SK-N-SH (cell line): ENCODE measurements around the gene MB21D2. TPM values are rescaled to one million over a fixed set of nuclear protein-coding genes. Genes with fewer than 3 reads are reported as not detected.

Experiments used
- CTCF ChIA-PET: fragments of 300-600, 350-600 bp; formaldehyde crosslinking; extraction: SDS; loops from one replicate; lab custom pipeline; 2021; lab: Yijun Ruan, JAX
- POLR2A ChIA-PET: fragments of 350-600 bp; sonication (Branson Sonifier 250); formaldehyde crosslinking; extraction: SDS; loops from one replicate; lab custom pipeline; 2020; ENCODE audit warnings: antibody characterized with exemption, inconsistent platforms; lab: Yijun Ruan, JAX
- DNase-seq: peaks from one replicate; pipeline ENCODE4 v3.0.0; 2012
- H2AFZ ChIP-seq: fragments of 200-600 bp; sonication (generic); 2 replicates; pipeline ENCODE4 v1.8.1; 2016; ENCODE audit warnings: antibody characterized with exemption, mild to moderate bottlenecking, low read depth
- H3F3A ChIP-seq: fragments of 200-600 bp; sonication (generic); replicated peaks from 2 replicates; pipeline ENCODE3; 2016; ENCODE audit warnings: antibody characterized with exemption, mild to moderate bottlenecking; ENCODE audit not compliant: insufficient read depth
- H3K27ac ChIP-seq, 2 experiments: fragments of 200-500 bp in 1 of 2; fragments of 200-600 bp in 1 of 2; sonication (Bioruptor generic) in 1 of 2; sonication (generic), shearing (Covaris generic) in 1 of 2; 2 replicates each; pipeline versions ENCODE4 v1.5.1 to v1.6.1; 2014 to 2016; ENCODE audit warnings: low read depth in 2 of 2, inconsistent platforms in 1 of 2, low read length in 1 of 2, mild to moderate bottlenecking in 1 of 2, mixed read lengths in 1 of 2
- H3K27me3 ChIP-seq: fragments of 200-600 bp; sonication (generic), shearing (Covaris generic); 2 replicates; pipeline ENCODE4 v1.6.1; 2016; ENCODE audit warnings: mixed run types; ENCODE audit not compliant: insufficient read depth
- H3K36me3 ChIP-seq, 2 experiments: fragments of 200-500 bp in 1 of 2; fragments of 200-600 bp in 1 of 2; sonication (Bioruptor generic) in 1 of 2; sonication (generic) in 1 of 2; replicated peaks in 1 of 2; 2 replicates each; pipeline versions ENCODE3 to v1.5.1; 2014 to 2016; ENCODE audit warnings: low read length in 1 of 2, mild to moderate bottlenecking in 1 of 2; ENCODE audit not compliant: insufficient read depth in 2 of 2, control insufficient read depth in 1 of 2
- H3K4me1 ChIP-seq, 2 experiments: fragments of 200-500 bp in 1 of 2; fragments of 200-600 bp in 1 of 2; sonication (Bioruptor generic) in 1 of 2; sonication (generic), shearing (Covaris generic) in 1 of 2; 2 replicates each; pipeline versions ENCODE4 v1.5.1 to v1.6.1; 2014 to 2016; ENCODE audit warnings: low read depth in 1 of 2, low read length in 1 of 2, mixed run types in 1 of 2; ENCODE audit not compliant: insufficient read depth in 2 of 2, control insufficient read depth in 1 of 2
- H3K4me2 ChIP-seq: fragments of 200-600 bp; sonication (generic), shearing (Covaris generic); 2 replicates; pipeline ENCODE4 v1.6.1; 2017; ENCODE audit warnings: mixed run types
- H3K4me3 ChIP-seq, 2 experiments: fragments of 200-500 bp in 1 of 2; fragments of 200-600 bp in 1 of 2; sonication (Bioruptor generic) in 1 of 2; sonication (generic), shearing (Covaris generic) in 1 of 2; 2 replicates each; pipeline versions ENCODE4 v1.5.1 to v1.8.1; 2014 to 2016; ENCODE audit warnings: low read depth in 2 of 2, inconsistent platforms in 1 of 2, low read length in 1 of 2, mild to moderate bottlenecking in 1 of 2, mixed read lengths in 1 of 2, moderate library complexity in 1 of 2
- H3K79me2 ChIP-seq: fragments of 200-600 bp; sonication (generic); 2 replicates; pipeline ENCODE4 v1.8.1; 2017; ENCODE audit warnings: mild to moderate bottlenecking; ENCODE audit not compliant: insufficient read depth
- H3K9ac ChIP-seq: fragments of 200-600 bp; sonication (generic); 2 replicates; pipeline ENCODE4 v1.6.1; 2017; ENCODE audit warnings: mixed run types
- H3K9me2 ChIP-seq: fragments of 200-600 bp; sonication (generic); 2 replicates; pipeline ENCODE4 v1.6.1; 2017; ENCODE audit warnings: mixed run types
- H3K9me3 ChIP-seq: fragments of 200-600 bp; sonication (generic); 2 replicates; pipeline ENCODE4 v1.6.1; 2017; ENCODE audit warnings: mixed run types, mild to moderate bottlenecking, moderate library complexity
- H4K20me1 ChIP-seq: fragments of 200-600 bp; sonication (generic); 2 replicates; pipeline ENCODE4 v1.6.1; 2017; ENCODE audit warnings: mild to moderate bottlenecking, mixed run types; ENCODE audit not compliant: insufficient read depth
- CHD2 ChIP-seq: fragments of 150-350 bp; IDR thresholded peaks from 2 replicates; pipeline ENCODE4 v1.6.1; 2018; ENCODE audit warnings: low read length; ENCODE audit not compliant: partially characterized antibody
- CTCF ChIP-seq: fragments of 200-600 bp; sonication (generic); IDR thresholded peaks from 2 replicates; pipeline ENCODE4 v1.6.1; 2017; ENCODE audit warnings: antibody characterized with exemption, mild to moderate bottlenecking, moderate library complexity
- EP300 ChIP-seq, 2 experiments: IDR thresholded peaks; 2 replicates each; pipeline versions ENCODE4 v1.4.0 to v1.6.1; 2012; ENCODE audit warnings: borderline replicate concordance in 1 of 2, low read depth in 1 of 2, low read length in 1 of 2
- IRF3 ChIP-seq: fragments of 150-350 bp; IDR thresholded peaks from 2 replicates; pipeline ENCODE4 v1.6.1; 2016; ENCODE audit warnings: mild to moderate bottlenecking, low read depth, low read length
- MXI1 ChIP-seq: IDR thresholded peaks from 2 replicates; pipeline ENCODE4 v1.6.1; 2012; ENCODE audit warnings: mild to moderate bottlenecking, low read depth, low read length, improper control_type of control experiment
- NFIC ChIP-seq: IDR thresholded peaks from 2 replicates; pipeline ENCODE4 v1.4.0; 2012; ENCODE audit warnings: borderline replicate concordance
- POLR2AphosphoS5 ChIP-seq: IDR thresholded peaks from 2 replicates; pipeline ENCODE4 v1.6.1; 2012; ENCODE audit warnings: low read depth, low read length
- RAD21 ChIP-seq: IDR thresholded peaks from 2 replicates; pipeline ENCODE4 v1.6.1; 2012; ENCODE audit warnings: mild to moderate bottlenecking, low read length
- RCOR1 ChIP-seq: fragments of 150-350 bp; IDR thresholded peaks from 2 replicates; pipeline ENCODE4 v1.6.1; 2017; ENCODE audit warnings: antibody characterized with exemption, low read length
- SIN3A ChIP-seq: IDR thresholded peaks from 2 replicates; pipeline ENCODE4 v1.6.1; 2012; ENCODE audit warnings: low read depth, mild to moderate bottlenecking, low read length, moderate library complexity, borderline replicate concordance
- TAF1 ChIP-seq: IDR thresholded peaks from 2 replicates; pipeline ENCODE4 v1.6.1; 2012; ENCODE audit warnings: low read depth, mild to moderate bottlenecking, low read length, moderate library complexity, borderline replicate concordance
- TCF12 ChIP-seq: IDR thresholded peaks from 2 replicates; pipeline ENCODE4 v1.4.0; 2012
- USF2 ChIP-seq: fragments of 150-350 bp; IDR thresholded peaks from 2 replicates; pipeline ENCODE4 v1.6.1; 2017; ENCODE audit warnings: antibody characterized with exemption, low read length, low read depth, borderline replicate concordance
- WGBS: methylation state at CpG from one replicate; pipeline ENCODE4 v1.1.6; 2017; ENCODE audit warnings: low lambda C conversion rate; 5-methylcytosine and 5-hydroxymethylcytosine counted together
- polyA plus RNA-seq, 3 experiments: library from polyadenylated mRNA; depleted of rRNA; stranded (reverse); fragments of >200 nt; gene quantifications; 2 replicates each; pipeline ENCODE4 v1.2.3, GENCODE V29; 2012

Gene MB21D2
- polyA plus RNA-seq, 1 of the 3 experiments (the other 2 are of a cell fraction): 12.7 TPM

GRCh38 chr3:192905980-192906678, 11.5 kb downstream of the MB21D2 start (continued):
- TF ChIP-seq USF2 (no peak), EP300 (IDR thresholded peaks at IDR 0.05; ENCODE audit: borderline replicate concordance in 1 of 2, low read depth in 1 of 2, low read length in 1 of 2) (peak; percentile 77; a peak in 3 of 4 replicates), RCOR1 (peak; percentile 21; the same call in 1 of the 2 replicates), RAD21 (no peak), IRF3 (no peak), SIN3A (no peak), NFIC (peak; percentile 52; the same call in 1 of the 2 replicates), POLR2AphosphoS5 (no peak; the same call in 1 of the 2 replicates), TAF1 (no peak), CTCF (no peak), CHD2 (peak; percentile 12), TCF12 (peak; percentile 83), MXI1 (no peak)

GRCh38 chr3:192904632-192905289, 12.9 kb downstream of the MB21D2 start:
- peaks cover 0 to 8% of the 10 kb centered on the region in 2 experiments for H3K36me3 ChIP-seq
- TF ChIP-seq RAD21: no peak
- TF ChIP-seq POLR2AphosphoS5: no peak
- peak overlapping the region in 1 of 2 experiments; percentile 86; a peak in 1 of 4 replicates for H3K27ac ChIP-seq
- no peaks in the 10 kb centered on the region for H3K27me3 ChIP-seq
- no peak overlapping the region for H2AFZ ChIP-seq
- 0 out of 2 replicates have a peak overlapping the region, but pooled peaks have one; percentile 16 for H3K4me2 ChIP-seq
- H3K9ac ChIP-seq: no peak overlapping the region
- peaks cover 17 to 47% of the 10 kb centered on the region in 2 experiments for H3K4me1 ChIP-seq
- no peaks in the 10 kb centered on the region for H3K9me2 ChIP-seq
- no peaks in the 10 kb centered on the region for H4K20me1 ChIP-seq
- CTCF ChIA-PET: interaction anchor here (2.1 kb wide), 1 partner anchor 12 kb away, joined by 8 read pairs; the partner anchor contains the start of gene MB21D2
- no peaks in the 10 kb centered on the region for H3K9me3 ChIP-seq
- POLR2A ChIA-PET: no interaction called here
- peaks cover 46% of the 10 kb centered on the region for H3F3A ChIP-seq
- H3K4me3 ChIP-seq: no peak overlapping the region
- H3K79me2 ChIP-seq: peaks cover 80% of the 10 kb centered on the region
- DNase-seq: no peak
- 82% methylated on average over 9 of the region's 10 CpGs for WGBS
